Fibroblast of lung (primary cell): ENCODE data around the gene CTPS2.

Source experiments
- EZH2 ChIP-seq: IDR thresholded peaks from 2 replicates; pipeline ENCODE4 v1.5.1; 2012; ENCODE audit warnings: low read length, control low read depth, mild to moderate bottlenecking; ENCODE audit errors: missing control alignments
- TF ChIP-seq, protein P1 (sequence below), 2 donors: IDR thresholded peaks in 1 of 2; conservative IDR thresholded peaks in 1 of 2; 1 replicate in 1 of 2; 2 replicates in 1 of 2; pipeline ENCODE4 v1.5.1; 2011 to 2012; ENCODE audit warnings: low read length in 2 of 2, control low read depth in 1 of 2, inconsistent platforms in 1 of 2, low read depth in 1 of 2, mild to moderate bottlenecking in 1 of 2

- TF ChIP-seq, protein P1, sequence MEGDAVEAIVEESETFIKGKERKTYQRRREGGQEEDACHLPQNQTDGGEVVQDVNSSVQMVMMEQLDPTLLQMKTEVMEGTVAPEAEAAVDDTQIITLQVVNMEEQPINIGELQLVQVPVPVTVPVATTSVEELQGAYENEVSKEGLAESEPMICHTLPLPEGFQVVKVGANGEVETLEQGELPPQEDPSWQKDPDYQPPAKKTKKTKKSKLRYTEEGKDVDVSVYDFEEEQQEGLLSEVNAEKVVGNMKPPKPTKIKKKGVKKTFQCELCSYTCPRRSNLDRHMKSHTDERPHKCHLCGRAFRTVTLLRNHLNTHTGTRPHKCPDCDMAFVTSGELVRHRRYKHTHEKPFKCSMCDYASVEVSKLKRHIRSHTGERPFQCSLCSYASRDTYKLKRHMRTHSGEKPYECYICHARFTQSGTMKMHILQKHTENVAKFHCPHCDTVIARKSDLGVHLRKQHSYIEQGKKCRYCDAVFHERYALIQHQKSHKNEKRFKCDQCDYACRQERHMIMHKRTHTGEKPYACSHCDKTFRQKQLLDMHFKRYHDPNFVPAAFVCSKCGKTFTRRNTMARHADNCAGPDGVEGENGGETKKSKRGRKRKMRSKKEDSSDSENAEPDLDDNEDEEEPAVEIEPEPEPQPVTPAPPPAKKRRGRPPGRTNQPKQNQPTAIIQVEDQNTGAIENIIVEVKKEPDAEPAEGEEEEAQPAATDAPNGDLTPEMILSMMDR (conservative IDR thresholded peaks at IDR 0.05 in 1 of 2, IDR thresholded peaks at IDR 0.05 in 1 of 2; ENCODE audit: low read depth in 1 of 2, low read length in 2 of 2) = no peak
- TF ChIP-seq EZH2 = no peak
These were observed 58.4 kb downstream of the CTPS2 start for GRCh38 chrX:16654093-16654492.
